K562 (cell line): ENCODE data around the gene TOM1. TPM values are rescaled to one million over a fixed set of nuclear protein-coding genes. Genes with fewer than 3 reads are reported as not detected.

Experiments
- RBM39 ChIP-seq: fragments of 200-400 bp; formaldehyde crosslinking; optimal IDR thresholded peaks from 2 replicates; pipeline ENCODE3; 2018; ENCODE audit warnings: low read depth, low read length
- RFX7 ChIP-seq: fragments of 250-450 bp; sonication (Bioruptor Pico); IDR thresholded peaks from 2 replicates; pipeline ENCODE4 v1.5.1; 2021; ENCODE audit warnings: mild to moderate bottlenecking
- TEAD1 ChIP-seq, 2 experiments: fragments of 450-650 bp in 1 of 2; sonication (generic) in 1 of 2; formaldehyde crosslinking; IDR thresholded peaks; 2 replicates each; pipeline versions ENCODE4 v1.4.0 to v1.8.0; 2020 to 2022; ENCODE audit warnings: mild to moderate bottlenecking in 2 of 2, missing genetic modification reagents in 1 of 2
- ZBTB1 ChIP-seq: sonication (generic); formaldehyde crosslinking; IDR thresholded peaks from 2 replicates; pipeline ENCODE4 v1.8.1; 2023; ENCODE audit warnings: missing genetic modification reagents, low read depth, mild to moderate bottlenecking, borderline replicate concordance
- ZNF232 ChIP-seq: sonication (generic); formaldehyde crosslinking; IDR thresholded peaks from 2 replicates; pipeline ENCODE4 v1.8.0; 2022; ENCODE audit warnings: mild to moderate bottlenecking, missing genetic modification reagents
- ZZZ3 ChIP-seq: fragments of 450-650 bp; IDR thresholded peaks from 2 replicates; pipeline ENCODE4 v1.6.1; 2016; ENCODE audit warnings: antibody characterized with exemption, mild to moderate bottlenecking, moderate library complexity
- polyA plus RNA-seq, 8 experiments: library from polyadenylated mRNA; depleted of rRNA in 4 of 8; stranded (reverse) in 5 of 8; unstranded in 3 of 8; fragments of >200 nt; fragmentation: Nextera tagmentation in 2 of 8; fragmentation: Illumina TruSeq in 1 of 8; extraction: Ambion mirVana in 2 of 8; extraction: Trizol in 1 of 8; gene quantifications; 2 replicates each; pipeline versions ENCODE4 v1.2.1 to v1.2.3, GENCODE V29; 2011 to 2014; ENCODE audit warnings: inconsistent platforms in 1 of 8, missing spikeins in 1 of 8
- total RNA-seq, 7 experiments: library from RNA; depleted of rRNA in 6 of 7; stranded (reverse); fragments of >200 nt in 6 of 7; fragmentation: Illumina TruSeq in 2 of 7; extraction: Trizol in 2 of 7; gene quantifications; 2 replicates each; pipeline versions ENCODE4 v1.2.1 to v1.2.3, GENCODE V29; 2011 to 2021; ENCODE audit warnings: low replicate concordance in 1 of 7
- TF ChIP-seq, protein P1 (sequence below): sonication (generic); formaldehyde crosslinking; IDR thresholded peaks from 2 replicates; pipeline ENCODE4 v1.8.0; 2022; ENCODE audit warnings: missing genetic modification reagents, mild to moderate bottlenecking, borderline replicate concordance
- TF ChIP-seq, protein P2 (sequence below), 2 experiments: fragments of 450-650 bp; IDR thresholded peaks; 2 replicates each; pipeline ENCODE4 v1.6.1; 2016

The TOM1 gene
- total and polyA plus RNA-seq, 9 of the 15 experiments (the other 6 are each of a cell fraction or from before 2014, with no cell fraction given) = 0.64 to 20.6 (median 12.0) TPM

DNA sequence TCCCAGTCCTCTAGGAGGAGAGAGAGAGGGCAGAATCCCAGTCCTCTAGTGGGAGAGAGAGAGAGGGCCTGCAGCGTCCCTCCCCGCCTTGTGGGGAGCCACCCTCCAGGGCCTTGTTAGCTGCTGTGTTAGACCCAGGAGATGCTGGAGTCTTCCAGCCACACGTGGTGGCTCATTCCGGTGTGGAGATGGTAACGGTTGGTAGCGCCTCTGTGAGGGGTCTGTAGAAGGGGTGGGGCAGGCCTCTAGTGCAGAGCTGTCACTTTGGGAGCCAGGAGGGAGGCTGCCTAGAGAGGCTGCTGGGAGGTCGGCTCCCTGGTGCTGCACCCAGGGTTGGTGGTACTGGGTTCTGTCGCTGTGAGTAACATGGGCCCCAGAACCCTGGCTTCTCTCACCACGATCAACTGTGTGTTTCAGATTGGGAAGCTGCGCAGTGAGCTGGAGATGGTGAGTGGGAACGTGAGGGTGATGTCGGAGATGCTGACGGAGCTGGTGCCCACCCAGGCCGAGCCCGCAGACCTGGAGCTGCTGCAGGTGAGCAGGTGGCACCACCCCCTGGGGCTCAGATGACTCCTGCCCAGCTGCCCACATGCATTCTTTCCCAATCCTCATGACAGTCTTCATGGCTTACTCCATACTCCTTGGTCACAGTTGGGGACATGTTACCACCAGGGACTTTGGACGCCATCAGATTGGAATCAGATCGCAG is 27.3 kb downstream of the TOM1 start (continued):
- TF ChIP-seq ZBTB1 = no peak
- no peak for TF ChIP-seq ZNF232 (CRISPR knock-in tag)
- no peak for TF ChIP-seq RBM39
- no peak for TF ChIP-seq ZZZ3
- TF ChIP-seq, protein P1, sequence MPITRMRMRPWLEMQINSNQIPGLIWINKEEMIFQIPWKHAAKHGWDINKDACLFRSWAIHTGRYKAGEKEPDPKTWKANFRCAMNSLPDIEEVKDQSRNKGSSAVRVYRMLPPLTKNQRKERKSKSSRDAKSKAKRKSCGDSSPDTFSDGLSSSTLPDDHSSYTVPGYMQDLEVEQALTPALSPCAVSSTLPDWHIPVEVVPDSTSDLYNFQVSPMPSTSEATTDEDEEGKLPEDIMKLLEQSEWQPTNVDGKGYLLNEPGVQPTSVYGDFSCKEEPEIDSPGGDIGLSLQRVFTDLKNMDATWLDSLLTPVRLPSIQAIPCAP (CRISPR knock-in tag) = no peak
- no peak for TF ChIP-seq RFX7
- TF ChIP-seq, protein P2, sequence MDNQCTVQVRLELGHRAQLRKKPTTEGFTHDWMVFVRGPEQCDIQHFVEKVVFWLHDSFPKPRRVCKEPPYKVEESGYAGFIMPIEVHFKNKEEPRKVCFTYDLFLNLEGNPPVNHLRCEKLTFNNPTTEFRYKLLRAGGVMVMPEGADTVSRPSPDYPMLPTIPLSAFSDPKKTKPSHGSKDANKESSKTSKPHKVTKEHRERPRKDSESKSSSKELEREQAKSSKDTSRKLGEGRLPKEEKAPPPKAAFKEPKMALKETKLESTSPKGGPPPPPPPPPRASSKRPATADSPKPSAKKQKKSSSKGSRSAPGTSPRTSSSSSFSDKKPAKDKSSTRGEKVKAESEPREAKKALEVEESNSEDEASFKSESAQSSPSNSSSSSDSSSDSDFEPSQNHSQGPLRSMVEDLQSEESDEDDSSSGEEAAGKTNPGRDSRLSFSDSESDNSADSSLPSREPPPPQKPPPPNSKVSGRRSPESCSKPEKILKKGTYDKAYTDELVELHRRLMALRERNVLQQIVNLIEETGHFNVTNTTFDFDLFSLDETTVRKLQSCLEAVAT (IDR thresholded peaks at IDR 0.05) = no peak
- no peak for TF ChIP-seq TEAD1 (CRISPR knock-in tag; IDR thresholded peaks at IDR 0.05)
